Ectodermal cell (in vitro differentiated cells): ENCODE results near the gene MYOF.
"Not testable (repeated sequence)": the region's sequence is repeated elsewhere in the genome, so short reads cannot be mapped to it uniquely, and the experiment has no call there.

ENCODE experiments used
- H3K27ac ChIP-seq: 2 replicates; pipeline ENCODE4 v1.7.0; 2013; ENCODE audit warnings: mild to moderate bottlenecking, low read depth, low read length; ENCODE audit not compliant: insufficient read depth, poor library complexity, severe bottlenecking
- H3K27me3 ChIP-seq: 2 replicates; pipeline ENCODE4 v1.7.0; 2013; ENCODE audit warnings: mild to moderate bottlenecking, low read length; ENCODE audit not compliant: insufficient read depth, control insufficient read depth, poor library complexity, severe bottlenecking
- H3K36me3 ChIP-seq: one replicate; pipeline ENCODE4 v1.7.0; 2013; ENCODE audit warnings: low read length; ENCODE audit not compliant: control insufficient read depth, insufficient read depth
- H3K4me1 ChIP-seq: one replicate; pipeline ENCODE4 v1.7.0; 2013; ENCODE audit warnings: low read length; ENCODE audit not compliant: control insufficient read depth, insufficient read depth
- H3K4me3 ChIP-seq: 2 replicates; pipeline ENCODE4 v1.7.0; 2013; ENCODE audit warnings: low read depth, low read length, control low read depth; ENCODE audit not compliant: insufficient read depth
- H3K9me3 ChIP-seq: 2 replicates; pipeline ENCODE4 v1.7.0; 2013; ENCODE audit warnings: mild to moderate bottlenecking, low read length, moderate library complexity; ENCODE audit not compliant: control insufficient read depth
- WGBS, 2 experiments: methylation state at CpG; one replicate each; pipeline ENCODE4 v1.1.7; 2013; ENCODE audit warnings: missing lambda C conversion rate in 2 of 2; 5-methylcytosine and 5-hydroxymethylcytosine counted together

The MYOF gene

GRCh38 chr10:93378039-93378438 lies 104.1 kb downstream of the MYOF start:
- Histone ChIP-seq H3K4me3 (no peak overlapping the region), H3K4me1 (no peaks in the 10 kb centered on the region), H3K27ac (no peak overlapping the region), H3K27me3 (no peaks in the 10 kb centered on the region), H3K9me3 (no peaks in the 10 kb centered on the region), H3K36me3 (no peaks in the 10 kb centered on the region)
- WGBS, 2 experiments, result 97 to 100% methylated on average over 2 of the region's 2 CpGs

- H3K9me3 ChIP-seq, result no peaks in the 10 kb centered on the region
Measured at GRCh38 chr10:93376372-93377293, 105.5 kb downstream of the MYOF start.

GRCh38 chr10:93370961-93371360 lies 111.2 kb downstream of the MYOF start:
- H3K4me3 ChIP-seq, result no peak overlapping the region
- H3K4me1 ChIP-seq, result no peaks in the 10 kb centered on the region
- no peaks in the 10 kb centered on the region for H3K9me3 ChIP-seq
- no peaks in the 10 kb centered on the region for H3K36me3 ChIP-seq
- 80 to 100% methylated on average over 1 of the region's 1 CpG for WGBS, 2 experiments
- no peaks in the 10 kb centered on the region for H3K27me3 ChIP-seq
- no peak overlapping the region for H3K27ac ChIP-seq

More at GRCh38 chr10:93376372-93377293, 105.5 kb downstream of the MYOF start:
- Histone ChIP-seq H3K27ac (no peak overlapping the region), H3K27me3 (no peaks in the 10 kb centered on the region), H3K36me3 (no peaks in the 10 kb centered on the region), H3K4me1 (no peaks in the 10 kb centered on the region), H3K4me3 (no peak overlapping the region)
- WGBS, 2 experiments, result 54 to 58% methylated on average over 10 of the region's 10 CpGs

GRCh38 chr10:93369588-93370164 lies 112.5 kb downstream of the MYOF start:
- 77 to 88% methylated on average over 5 of the region's 6 CpGs for WGBS, 2 experiments

GRCh38 chr10:93368210-93368609 lies 113.9 kb downstream of the MYOF start:
- H3K4me1 ChIP-seq, result no peaks in the 10 kb centered on the region
- H3K27me3 ChIP-seq, result no peaks in the 10 kb centered on the region
- no peaks in the 10 kb centered on the region for H3K9me3 ChIP-seq
- no peak overlapping the region for H3K27ac ChIP-seq
- WGBS, 2 experiments, result 84 to 87% methylated on average over 1 to 2 of the region's 2 CpGs
- no peak overlapping the region for H3K4me3 ChIP-seq
- no peaks in the 10 kb centered on the region for H3K36me3 ChIP-seq

More at GRCh38 chr10:93369588-93370164, 112.5 kb downstream of the MYOF start:
- no peaks in the 10 kb centered on the region for H3K36me3 ChIP-seq
- no peaks in the 10 kb centered on the region for H3K4me1 ChIP-seq
- no peak overlapping the region for H3K4me3 ChIP-seq
- H3K9me3 ChIP-seq, result no peaks in the 10 kb centered on the region
- no peaks in the 10 kb centered on the region for H3K27me3 ChIP-seq
- no peak overlapping the region for H3K27ac ChIP-seq

GRCh38 chr10:93367664-93368063 lies 114.5 kb downstream of the MYOF start:
- Histone ChIP-seq H3K27me3 (no peaks in the 10 kb centered on the region), H3K27ac (no peak overlapping the region), H3K4me3 (no peak overlapping the region), H3K36me3 (no peaks in the 10 kb centered on the region), H3K9me3 (no peaks in the 10 kb centered on the region), H3K4me1 (no peaks in the 10 kb centered on the region)
- 95 to 96% methylated on average over 3 of the region's 3 CpGs for WGBS, 2 experiments

- Histone ChIP-seq H3K4me3 (no peak overlapping the region), H3K9me3 (no peaks in the 10 kb centered on the region), H3K27ac (no peak overlapping the region), H3K4me1 (no peaks in the 10 kb centered on the region), H3K36me3 (no peaks in the 10 kb centered on the region), H3K27me3 (no peaks in the 10 kb centered on the region)
- 68 to 75% methylated on average over 1 of the region's 1 CpG for WGBS, 2 experiments
Measured at GRCh38 chr10:93364966-93365365, 117.2 kb downstream of the MYOF start.

- H3K36me3 ChIP-seq, result no peaks in the 10 kb centered on the region
- 92 to 93% methylated on average over 22 of the region's 22 CpGs for WGBS, 2 experiments
Measured at GRCh38 chr10:93363891-93364648, 118.1 kb downstream of the MYOF start.

GRCh38 chr10:93358398-93358797 lies 123.7 kb downstream of the MYOF start:
- not testable (repeated sequence) for H3K27ac ChIP-seq, H3K27me3 ChIP-seq, H3K4me3 ChIP-seq, H3K36me3 ChIP-seq, H3K9me3 ChIP-seq, H3K4me1 ChIP-seq
- 92 to 97% methylated on average over 4 of the region's 4 CpGs for WGBS, 2 experiments

More at GRCh38 chr10:93363891-93364648, 118.1 kb downstream of the MYOF start:
- H3K27me3 ChIP-seq, result no peaks in the 10 kb centered on the region
- H3K4me3 ChIP-seq, result no peak overlapping the region
- H3K4me1 ChIP-seq, result no peaks in the 10 kb centered on the region
- no peaks in the 10 kb centered on the region for H3K9me3 ChIP-seq
- no peak overlapping the region for H3K27ac ChIP-seq

GRCh38 chr10:93357680-93358079 lies 124.5 kb downstream of the MYOF start:
- Histone ChIP-seq H3K4me1 (no peaks in the 10 kb centered on the region), H3K27ac (no peak overlapping the region), H3K27me3 (no peaks in the 10 kb centered on the region), H3K36me3 (no peaks in the 10 kb centered on the region), H3K4me3 (no peak overlapping the region), H3K9me3 (no peaks in the 10 kb centered on the region)
- WGBS, 2 experiments, result 6 to 7% methylated on average over 5 of the region's 5 CpGs
